ENCODE measurements around the gene ACKR2.

- TF ChIP-seq CTCF (IDR thresholded peaks at IDR 0.05), result no peak
- TF ChIP-seq POLR2AphosphoS5 (IDR thresholded peaks at IDR 0.05), result no peak
- no peak for TF ChIP-seq POLR2A (IDR thresholded peaks at IDR 0.05)
- TF ChIP-seq EP300 (IDR thresholded peaks at IDR 0.05), result no peak
Measured at GRCh38 chr3:42908675-42909074, 99.4 kb downstream of the ACKR2 start.

Data from suprapubic skin (tissue), 4 donors.